ENCODE data around the gene OPRM1. TPM values are rescaled to one million over a fixed set of nuclear protein-coding genes. Genes with fewer than 3 reads are reported as not detected.

Gene OPRM1
- total RNA-seq, 1 donor from 2014 or later, result not detected

GRCh38 chr6:154210678-154211077 lies 171.6 kb downstream of the OPRM1 start:
- no peak for DNase-seq (ENCODE audit: low read depth)
- H3K4me3 ChIP-seq (ENCODE audit: low read depth, low read length), result no peak overlapping the region
- TF ChIP-seq, protein P1, sequence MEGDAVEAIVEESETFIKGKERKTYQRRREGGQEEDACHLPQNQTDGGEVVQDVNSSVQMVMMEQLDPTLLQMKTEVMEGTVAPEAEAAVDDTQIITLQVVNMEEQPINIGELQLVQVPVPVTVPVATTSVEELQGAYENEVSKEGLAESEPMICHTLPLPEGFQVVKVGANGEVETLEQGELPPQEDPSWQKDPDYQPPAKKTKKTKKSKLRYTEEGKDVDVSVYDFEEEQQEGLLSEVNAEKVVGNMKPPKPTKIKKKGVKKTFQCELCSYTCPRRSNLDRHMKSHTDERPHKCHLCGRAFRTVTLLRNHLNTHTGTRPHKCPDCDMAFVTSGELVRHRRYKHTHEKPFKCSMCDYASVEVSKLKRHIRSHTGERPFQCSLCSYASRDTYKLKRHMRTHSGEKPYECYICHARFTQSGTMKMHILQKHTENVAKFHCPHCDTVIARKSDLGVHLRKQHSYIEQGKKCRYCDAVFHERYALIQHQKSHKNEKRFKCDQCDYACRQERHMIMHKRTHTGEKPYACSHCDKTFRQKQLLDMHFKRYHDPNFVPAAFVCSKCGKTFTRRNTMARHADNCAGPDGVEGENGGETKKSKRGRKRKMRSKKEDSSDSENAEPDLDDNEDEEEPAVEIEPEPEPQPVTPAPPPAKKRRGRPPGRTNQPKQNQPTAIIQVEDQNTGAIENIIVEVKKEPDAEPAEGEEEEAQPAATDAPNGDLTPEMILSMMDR (conservative IDR thresholded peaks at IDR 0.05; ENCODE audit: low read depth, low read length), result no peak

DNA sequence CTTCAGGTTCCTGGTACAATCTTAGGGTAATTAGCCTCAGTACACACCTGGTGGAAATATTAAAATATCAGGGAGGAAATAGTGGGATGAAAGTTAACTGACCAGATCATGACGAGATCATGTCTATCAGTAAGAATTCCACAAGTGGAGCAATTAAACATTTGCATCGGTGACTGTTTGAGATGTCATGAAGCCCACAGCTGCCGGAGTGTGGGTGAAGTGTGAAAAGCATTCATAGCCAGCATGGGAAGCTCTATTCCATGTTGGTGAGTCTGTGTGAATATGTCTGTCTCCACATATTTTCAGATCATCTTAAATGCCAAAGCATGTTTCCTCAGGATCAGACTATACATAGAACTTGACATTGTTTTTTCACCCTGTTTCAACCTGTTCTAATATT lies 174.7 kb downstream of the OPRM1 start:
- H3K4me3 ChIP-seq (ENCODE audit: low read depth, low read length), result no peak overlapping the region
- DNase-seq (ENCODE audit: low read depth), result no peak
- TF ChIP-seq, protein P1 (conservative IDR thresholded peaks at IDR 0.05; ENCODE audit: low read depth, low read length), result no peak

DNA sequence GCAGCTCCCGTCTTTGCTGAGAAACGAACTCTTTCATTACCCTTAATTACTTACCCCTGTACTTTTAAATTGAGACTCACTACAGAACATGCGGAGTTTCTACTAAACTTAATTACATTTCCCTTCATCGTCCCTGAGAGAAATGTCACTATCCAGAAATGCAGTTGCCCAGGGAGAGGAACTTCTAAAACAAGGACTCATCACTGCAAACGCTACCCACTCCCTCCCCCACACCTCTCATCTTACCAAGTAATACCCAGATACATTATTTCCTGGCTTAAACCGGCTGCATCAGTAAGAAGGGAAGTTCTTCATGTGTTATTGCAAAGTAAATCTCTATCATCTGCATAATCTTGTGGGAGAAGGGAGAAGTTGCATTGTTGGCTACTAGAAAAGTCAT lies 179.3 kb downstream of the OPRM1 start:
- H3K4me3 ChIP-seq (ENCODE audit: low read depth, low read length), result no peak overlapping the region
- TF ChIP-seq, protein P1 (conservative IDR thresholded peaks at IDR 0.05; ENCODE audit: low read depth, low read length), result no peak
- no peak for DNase-seq (ENCODE audit: low read depth)

DNA sequence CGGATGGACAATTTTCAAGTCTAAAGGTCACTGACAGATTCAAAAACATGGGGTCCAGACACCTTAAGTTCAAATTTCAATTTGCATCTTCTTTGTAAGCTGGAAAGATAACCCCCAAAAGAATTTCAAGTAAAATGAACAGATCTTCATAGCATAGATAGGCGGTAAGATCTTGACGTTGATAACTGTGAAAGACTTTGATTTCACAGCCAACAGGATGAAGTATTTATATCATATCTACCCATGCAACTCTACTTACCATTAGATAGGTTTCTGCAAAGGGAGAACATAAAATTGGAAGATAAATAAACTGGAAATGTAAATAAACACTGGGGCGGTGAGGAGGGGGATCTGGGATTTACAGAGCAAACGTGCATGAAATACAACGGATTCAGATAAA lies 179.7 kb downstream of the OPRM1 start:
- TF ChIP-seq, protein P1 (conservative IDR thresholded peaks at IDR 0.05; ENCODE audit: low read depth, low read length), result no peak
- no peak for DNase-seq (ENCODE audit: low read depth)
- no peak overlapping the region for H3K4me3 ChIP-seq (ENCODE audit: low read depth, low read length)

DNA sequence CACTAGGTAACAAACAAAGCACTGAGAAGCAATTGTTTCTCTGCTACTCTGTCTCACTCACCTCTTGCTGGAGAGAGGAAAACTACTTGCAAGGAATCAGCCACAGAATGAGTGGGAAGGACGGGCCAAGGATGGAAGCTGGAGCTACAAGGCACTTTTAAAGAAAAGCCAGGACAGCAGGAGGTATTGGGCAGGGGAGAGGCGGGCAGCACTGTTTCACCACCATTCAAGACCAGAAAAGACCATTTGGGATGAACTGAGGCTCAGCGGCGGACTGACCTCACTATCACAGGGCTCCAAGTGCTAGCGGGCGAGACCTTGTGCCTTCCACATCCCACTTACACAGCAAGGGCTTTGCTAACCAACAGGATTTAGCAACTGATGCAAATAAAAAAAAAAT lies 180.2 kb downstream of the OPRM1 start:
- H3K4me3 ChIP-seq (ENCODE audit: low read depth, low read length), result no peak overlapping the region
- TF ChIP-seq, protein P1 (conservative IDR thresholded peaks at IDR 0.05; ENCODE audit: low read depth, low read length), result no peak
- no peak for DNase-seq (ENCODE audit: low read depth)

- H3K4me3 ChIP-seq (ENCODE audit: low read depth, low read length), result no peak overlapping the region
- no peak for DNase-seq (ENCODE audit: low read depth)
- TF ChIP-seq, protein P1 (conservative IDR thresholded peaks at IDR 0.05; ENCODE audit: low read depth, low read length), result no peak
Measured at GRCh38 chr6:154222716-154223115, 183.7 kb downstream of the OPRM1 start.

DNA sequence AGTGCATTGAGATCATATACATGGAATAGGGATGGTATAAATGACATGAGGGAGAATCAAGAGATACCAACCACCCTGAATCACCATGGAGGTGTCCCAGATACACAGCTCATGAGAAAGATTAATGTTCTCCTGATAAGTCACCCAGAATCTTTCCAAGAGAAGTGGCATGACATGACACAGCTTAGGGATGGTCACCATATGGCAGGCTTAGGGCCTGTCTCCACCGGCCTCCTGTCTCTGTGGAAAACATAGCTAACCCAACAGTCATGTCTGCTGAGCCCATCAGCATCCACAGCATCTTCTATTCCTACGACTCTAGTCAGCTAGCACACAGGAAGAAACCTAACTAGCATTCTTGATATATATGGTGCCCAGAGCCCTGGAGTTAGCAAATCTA lies 184.3 kb downstream of the OPRM1 start:
- TF ChIP-seq, protein P1 (conservative IDR thresholded peaks at IDR 0.05; ENCODE audit: low read depth, low read length), result no peak
- DNase-seq (ENCODE audit: low read depth), result no peak
- H3K4me3 ChIP-seq (ENCODE audit: low read depth, low read length), result no peak overlapping the region

All from epithelial cell of proximal tubule (primary cell).